ENCODE data around the gene IFI44.

DNA sequence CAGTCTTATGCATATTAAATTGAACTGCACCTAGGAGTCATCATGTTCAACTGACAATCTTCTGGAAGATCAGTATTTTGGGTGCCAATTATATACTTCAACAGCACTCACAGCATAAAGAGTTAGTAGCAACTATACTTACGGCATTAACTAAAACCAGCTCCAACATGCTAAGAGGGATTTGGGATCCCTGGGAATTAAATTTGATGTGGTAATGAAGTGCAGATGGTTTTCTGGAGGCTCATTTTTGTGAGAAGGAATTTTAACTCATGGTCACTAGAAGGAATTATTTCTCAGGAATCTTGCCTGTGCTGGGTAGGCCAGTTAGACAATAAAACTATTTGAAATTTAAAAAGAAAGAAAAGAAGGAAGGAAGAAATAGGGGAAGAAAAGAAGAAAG is 18.3 kb downstream of the IFI44 start:
- TF ChIP-seq, protein P1, sequence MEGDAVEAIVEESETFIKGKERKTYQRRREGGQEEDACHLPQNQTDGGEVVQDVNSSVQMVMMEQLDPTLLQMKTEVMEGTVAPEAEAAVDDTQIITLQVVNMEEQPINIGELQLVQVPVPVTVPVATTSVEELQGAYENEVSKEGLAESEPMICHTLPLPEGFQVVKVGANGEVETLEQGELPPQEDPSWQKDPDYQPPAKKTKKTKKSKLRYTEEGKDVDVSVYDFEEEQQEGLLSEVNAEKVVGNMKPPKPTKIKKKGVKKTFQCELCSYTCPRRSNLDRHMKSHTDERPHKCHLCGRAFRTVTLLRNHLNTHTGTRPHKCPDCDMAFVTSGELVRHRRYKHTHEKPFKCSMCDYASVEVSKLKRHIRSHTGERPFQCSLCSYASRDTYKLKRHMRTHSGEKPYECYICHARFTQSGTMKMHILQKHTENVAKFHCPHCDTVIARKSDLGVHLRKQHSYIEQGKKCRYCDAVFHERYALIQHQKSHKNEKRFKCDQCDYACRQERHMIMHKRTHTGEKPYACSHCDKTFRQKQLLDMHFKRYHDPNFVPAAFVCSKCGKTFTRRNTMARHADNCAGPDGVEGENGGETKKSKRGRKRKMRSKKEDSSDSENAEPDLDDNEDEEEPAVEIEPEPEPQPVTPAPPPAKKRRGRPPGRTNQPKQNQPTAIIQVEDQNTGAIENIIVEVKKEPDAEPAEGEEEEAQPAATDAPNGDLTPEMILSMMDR (IDR thresholded peaks at IDR 0.05; ENCODE audit: low read depth, low read length, missing input control): no peak
- TF ChIP-seq SP1 (IDR thresholded peaks at IDR 0.05): no peak
- no peak for TF ChIP-seq FOXA1 (IDR thresholded peaks at IDR 0.05)
- TF ChIP-seq, protein P2, sequence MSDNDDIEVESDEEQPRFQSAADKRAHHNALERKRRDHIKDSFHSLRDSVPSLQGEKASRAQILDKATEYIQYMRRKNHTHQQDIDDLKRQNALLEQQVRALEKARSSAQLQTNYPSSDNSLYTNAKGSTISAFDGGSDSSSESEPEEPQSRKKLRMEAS (IDR thresholded peaks at IDR 0.05): no peak
- no peak for TF ChIP-seq JUND (IDR thresholded peaks at IDR 0.05)
- TF ChIP-seq YY1 (IDR thresholded peaks at IDR 0.05): no peak
- no peak for TF ChIP-seq TAF1 (conservative IDR thresholded peaks at IDR 0.05)
- no peak for TF ChIP-seq GABPA (IDR thresholded peaks at IDR 0.05 in 1 of 2, conservative IDR thresholded peaks at IDR 0.05 in 1 of 2)
